Keratinocyte (primary cell): ENCODE results near the gene PRKAR1A.

Source experiments
- CTCF ChIP-seq, 3 experiments: IDR thresholded peaks in 1 of 3; conservative IDR thresholded peaks in 1 of 3; optimal IDR thresholded peaks in 1 of 3; 2 replicates in 2 of 3; 3 replicates in 1 of 3; pipeline versions ENCODE3 to v1.5.1; 2011; ENCODE audit warnings: low read length in 3 of 3, mild to moderate bottlenecking in 3 of 3, moderate library complexity in 2 of 3, control low read depth in 1 of 3, inconsistent platforms in 1 of 3; ENCODE audit not compliant: insufficient read depth in 2 of 3; ENCODE audit errors: extremely low read depth in 1 of 3
- EZH2 ChIP-seq: IDR thresholded peaks from one replicate; pipeline ENCODE4 v1.6.1; 2012; ENCODE audit warnings: inconsistent platforms, mild to moderate bottlenecking, low read length, moderate library complexity

GRCh38 chr17:68501074-68501473 is 11.2 kb upstream of the PRKAR1A start:
- TF ChIP-seq CTCF (optimal IDR thresholded peaks at IDR 0.05 in 1 of 3, IDR thresholded peaks at IDR 0.05 in 1 of 3, conservative IDR thresholded peaks at IDR 0.05 in 1 of 3; ENCODE audit: extremely low read depth in 1 of 3, insufficient read depth in 2 of 3, low read length in 3 of 3) = no peak
- TF ChIP-seq EZH2 = no peak
